ENCODE results near the gene CHMP5. TPM values are rescaled to one million over a fixed set of nuclear protein-coding genes. Genes with fewer than 3 reads are reported as not detected.

CHMP5 gene
- polyA plus RNA-seq, 1 donor from 2014 or later = 286 TPM

GRCh38 chr9:33320230-33320567 is 55.4 kb downstream of the CHMP5 start:
- no peak overlapping the region for H3K9ac ChIP-seq (ENCODE audit: low read length)
- H3K27me3 ChIP-seq (ENCODE audit: insufficient read depth, low read depth, low read length) = no peaks in the 10 kb centered on the region
- no peaks in the 10 kb centered on the region for H3F3A ChIP-seq (ENCODE audit: insufficient read depth, low read length, poor library complexity, severe bottlenecking)
- H3K79me2 ChIP-seq (replicated peaks; ENCODE audit: insufficient read depth, low read length) = no peaks in the 10 kb centered on the region
- H3K27ac ChIP-seq (ENCODE audit: low read length) = no peak overlapping the region
- peaks cover 4% of the 10 kb centered on the region for H3K36me3 ChIP-seq (ENCODE audit: insufficient read depth, low read length)
- TF ChIP-seq EP300 (conservative IDR thresholded peaks at IDR 0.05; ENCODE audit: poor library complexity, severe bottlenecking) (no peak), RAD21 (conservative IDR thresholded peaks at IDR 0.05) (no peak), MXI1 (conservative IDR thresholded peaks at IDR 0.05; ENCODE audit: poor library complexity, severe bottlenecking) (no peak), CTCF (IDR thresholded peaks at IDR 0.05; ENCODE audit: poor library complexity, severe bottlenecking) (no peak), REST (IDR thresholded peaks at IDR 0.05; ENCODE audit: borderline replicate concordance) (no peak)
- H3K9me3 ChIP-seq (ENCODE audit: low read length) = no peaks in the 10 kb centered on the region
- H2AFZ ChIP-seq (ENCODE audit: low read depth, low read length) = no peak overlapping the region
- no peaks in the 10 kb centered on the region for H4K20me1 ChIP-seq (ENCODE audit: insufficient read depth)
- H3K4me3 ChIP-seq (ENCODE audit: low read length) = no peak overlapping the region
- H3K4me2 ChIP-seq (ENCODE audit: low read length) = no peak overlapping the region
- H3K9me2 ChIP-seq (ENCODE audit: insufficient read depth, low read length) = no peaks in the 10 kb centered on the region

- Histone ChIP-seq H3F3A (ENCODE audit: insufficient read depth, low read length, poor library complexity, severe bottlenecking) (no peaks in the 10 kb centered on the region), H2AFZ (ENCODE audit: low read depth, low read length) (no peak overlapping the region), H3K79me2 (replicated peaks; ENCODE audit: insufficient read depth, low read length) (no peaks in the 10 kb centered on the region), H3K4me3 (ENCODE audit: low read length) (no peak overlapping the region), H3K27me3 (ENCODE audit: insufficient read depth, low read depth, low read length) (no peaks in the 10 kb centered on the region), H3K36me3 (ENCODE audit: insufficient read depth, low read length) (peaks cover 4% of the 10 kb centered on the region), H3K9me2 (ENCODE audit: insufficient read depth, low read length) (no peaks in the 10 kb centered on the region), H4K20me1 (ENCODE audit: insufficient read depth) (no peaks in the 10 kb centered on the region), H3K27ac (ENCODE audit: low read length) (no peak overlapping the region), H3K9me3 (ENCODE audit: low read length) (no peaks in the 10 kb centered on the region), H3K9ac (ENCODE audit: low read length) (no peak overlapping the region), H3K4me2 (ENCODE audit: low read length) (no peak overlapping the region)
- no peak for TF ChIP-seq RAD21 (conservative IDR thresholded peaks at IDR 0.05)
- TF ChIP-seq CTCF (IDR thresholded peaks at IDR 0.05; ENCODE audit: poor library complexity, severe bottlenecking) = no peak
- no peak for TF ChIP-seq EP300 (conservative IDR thresholded peaks at IDR 0.05; ENCODE audit: poor library complexity, severe bottlenecking)
- no peak for TF ChIP-seq SMC3 (conservative IDR thresholded peaks at IDR 0.05; ENCODE audit: poor library complexity)
- TF ChIP-seq EZH2 (IDR thresholded peaks at IDR 0.05; ENCODE audit: borderline replicate concordance, insufficient read depth, low read length, poor library complexity, severe bottlenecking) = no peak
Measured at GRCh38 chr9:33320568-33321261, 55.9 kb downstream of the CHMP5 start.
